CD4-positive, alpha-beta T cell treated with Interleukin-10 for 1 hour (primary cell): ENCODE results near the gene AHRR.
"Not testable (repeated sequence)": the region's sequence is repeated elsewhere in the genome, so short reads cannot be mapped to it uniquely, and the experiment has no call there.

Experiments
- DNase-seq: peaks from one replicate; pipeline ENCODE4 v3.0.0-alpha.2; 2020

Gene AHRR

DNA sequence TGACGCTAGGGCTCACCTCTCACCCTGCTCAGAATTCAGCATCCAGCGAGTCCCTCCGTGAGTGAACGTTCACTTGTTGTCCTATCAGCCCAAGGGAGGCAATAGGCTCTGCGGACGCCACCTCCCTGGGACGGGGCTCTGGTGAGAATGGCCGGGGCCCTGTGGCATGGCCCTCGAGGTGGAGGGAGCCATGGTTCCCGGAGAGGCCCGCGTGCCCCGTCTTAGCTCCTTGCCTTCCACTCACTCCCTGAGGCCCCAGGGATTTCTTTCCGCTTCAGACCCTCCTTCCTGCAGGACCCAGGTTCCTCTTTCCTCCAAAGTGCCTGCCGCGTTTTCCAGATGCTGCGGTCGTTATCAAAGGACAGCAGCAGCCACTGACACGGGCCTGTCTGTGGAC is 142.9 kb downstream of the AHRR start:
- DNase-seq: no peak

DNA sequence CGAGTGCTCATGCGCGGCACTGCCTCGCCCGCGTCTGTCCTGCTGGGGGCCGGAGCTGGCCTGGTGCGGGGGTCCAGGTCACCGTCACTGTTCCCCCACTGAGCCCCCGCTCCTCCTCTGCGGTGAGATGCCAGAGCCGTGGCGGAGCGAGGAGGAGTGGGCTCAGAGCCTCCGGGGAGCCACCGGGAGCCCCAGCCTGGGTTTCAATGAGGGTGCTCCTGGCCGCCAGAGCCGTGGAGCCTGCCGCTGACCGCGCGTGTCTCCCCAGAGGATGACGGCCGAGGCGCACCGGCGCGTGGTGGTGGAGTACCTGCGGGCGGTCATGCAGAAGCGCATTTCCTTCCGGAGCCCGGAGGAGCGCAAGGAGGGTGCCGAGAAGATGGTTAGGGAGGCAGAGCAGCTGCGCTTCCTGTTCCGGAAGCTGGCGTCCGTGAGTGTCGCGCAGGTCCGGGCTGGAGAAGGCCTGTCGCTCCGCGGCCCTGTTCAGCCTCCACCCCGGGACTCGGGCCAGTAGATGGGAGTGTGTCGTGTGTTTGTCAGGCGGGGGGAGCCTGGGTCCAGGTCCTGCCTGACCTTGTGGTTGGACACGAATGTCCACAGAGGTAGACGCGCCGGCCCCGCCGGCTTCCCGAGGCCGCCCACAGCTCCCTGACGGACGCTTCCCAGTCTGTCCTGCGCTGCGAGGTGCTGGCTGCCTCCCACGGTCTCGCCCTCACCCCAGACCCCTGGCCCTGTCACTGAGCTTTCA is 143.5 kb downstream of the AHRR start:
- DNase-seq: no peak

DNA sequence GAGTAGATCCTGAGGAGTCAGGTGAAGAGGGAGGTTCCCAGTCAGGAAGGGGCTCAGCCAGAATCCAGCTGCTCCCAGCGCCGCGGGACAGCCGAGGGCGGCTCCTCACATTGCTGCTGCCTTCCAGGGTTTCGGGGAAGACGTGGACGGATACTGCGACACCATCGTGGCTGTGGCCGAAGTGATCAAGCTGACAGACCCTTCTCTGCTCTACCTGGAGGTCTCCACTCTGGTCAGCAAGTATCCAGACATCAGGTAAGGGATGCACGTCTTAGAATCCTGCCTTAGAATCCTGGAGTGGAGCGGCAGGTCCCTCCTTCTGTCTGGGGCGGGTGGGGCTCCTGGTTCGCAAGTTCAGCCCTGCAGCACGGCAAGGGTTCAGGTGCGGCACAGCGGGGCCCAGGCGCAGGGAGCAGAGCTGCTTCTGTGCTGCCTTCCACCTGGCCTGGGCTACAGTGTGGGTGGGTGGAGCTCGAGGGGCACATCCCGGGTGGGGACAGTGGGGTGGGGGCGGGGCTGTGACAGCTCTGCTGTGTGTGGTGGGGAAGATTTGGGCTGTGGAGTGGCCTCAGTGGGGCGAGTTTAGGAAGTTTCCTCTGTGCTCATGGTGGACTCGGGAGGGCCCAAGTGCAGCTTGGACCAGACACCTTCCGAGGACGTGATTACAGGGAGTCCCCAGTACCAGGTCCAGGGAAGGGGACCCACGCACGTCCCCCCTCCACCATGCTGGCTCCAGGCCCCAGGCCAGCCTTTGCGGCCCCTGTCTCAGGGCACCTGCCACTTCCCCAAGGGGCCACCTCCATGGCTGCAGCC is 144.3 kb downstream of the AHRR start:
- no peak for DNase-seq

DNA sequence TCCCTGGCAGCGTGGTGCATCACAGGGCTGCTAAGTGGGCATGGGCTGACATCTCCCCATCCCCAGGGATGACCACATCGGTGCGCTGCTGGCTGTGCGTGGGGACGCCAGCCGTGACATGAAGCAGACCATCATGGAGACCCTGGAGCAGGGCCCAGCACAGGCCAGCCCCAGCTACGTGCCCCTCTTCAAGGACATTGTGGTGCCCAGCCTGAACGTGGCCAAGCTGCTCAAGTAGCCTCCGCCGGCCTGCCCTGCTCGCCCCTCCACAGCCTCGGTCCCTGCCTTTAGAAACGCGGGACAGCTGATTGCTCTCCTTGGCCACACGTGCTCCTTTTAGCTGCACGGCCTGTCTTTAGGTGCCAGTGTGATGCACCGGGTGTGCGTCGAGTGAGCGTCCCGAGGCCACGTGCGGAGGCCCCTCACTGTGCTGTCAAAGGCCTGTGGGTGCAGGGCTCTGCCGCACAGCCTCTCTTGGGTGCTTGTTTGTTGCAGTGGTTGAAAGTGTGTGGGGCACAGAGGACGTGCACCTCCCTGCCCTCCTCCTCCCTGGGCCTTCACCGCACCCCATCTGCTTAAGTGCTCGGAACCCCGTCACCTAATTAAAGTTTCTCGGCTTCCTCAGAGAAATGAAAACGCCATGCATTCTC is 145.3 kb downstream of the AHRR start:
- no peak for DNase-seq

DNA sequence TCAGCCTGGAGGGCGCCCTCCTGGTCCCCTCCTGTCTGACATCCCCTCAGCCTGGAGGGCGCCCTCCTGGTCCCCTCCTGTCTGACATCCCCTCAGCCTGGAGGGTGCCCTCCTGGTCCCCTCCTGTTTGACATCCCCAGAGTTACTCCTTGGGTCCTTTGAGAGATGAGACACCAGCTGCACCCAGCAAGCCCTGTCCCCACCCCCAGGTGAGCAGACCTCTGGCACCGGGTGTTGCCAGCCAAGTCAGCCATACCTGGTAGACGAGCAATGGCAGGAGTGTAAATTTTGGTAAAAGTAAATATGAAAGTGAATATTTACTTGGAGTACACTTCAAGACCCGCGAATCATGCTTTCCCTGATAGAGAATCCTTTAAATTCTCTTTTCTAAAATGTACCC is 146.9 kb downstream of the AHRR start:
- no peak for DNase-seq

DNA sequence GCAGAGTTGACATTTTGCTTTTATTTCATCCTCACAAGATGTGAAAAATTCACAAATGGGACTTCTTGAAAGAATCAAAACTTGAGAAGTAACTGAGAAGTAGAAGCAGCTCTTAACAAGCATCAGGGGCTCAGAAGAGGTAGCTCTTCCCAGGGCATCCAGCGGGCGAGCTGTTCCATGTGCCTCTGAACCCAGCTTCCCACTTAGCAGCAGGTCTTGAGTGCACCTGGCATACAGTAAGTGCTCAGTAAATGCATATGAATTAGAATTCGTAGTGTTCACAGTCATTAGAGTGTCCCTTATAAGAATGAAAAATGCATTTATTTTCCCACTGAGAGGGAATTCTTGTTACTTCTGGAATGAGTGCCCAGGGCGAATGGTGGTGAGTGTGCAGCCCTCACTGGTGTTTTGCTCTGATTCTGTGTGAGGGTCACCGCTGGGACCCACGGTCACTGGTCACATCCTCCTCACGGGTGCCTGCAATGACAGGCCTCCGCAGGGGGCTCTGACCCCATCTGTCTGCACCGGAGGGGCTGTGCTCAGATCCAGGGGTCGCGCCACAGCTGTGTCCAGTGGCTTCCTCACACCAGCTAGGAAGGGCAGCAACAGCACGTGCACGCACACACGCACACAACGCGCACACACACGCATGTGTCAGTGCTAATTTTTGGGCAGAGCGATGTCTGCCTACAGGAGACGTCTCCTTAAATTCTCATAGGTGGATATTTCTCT is 148.4 kb downstream of the AHRR start:
- no peak for DNase-seq

DNA sequence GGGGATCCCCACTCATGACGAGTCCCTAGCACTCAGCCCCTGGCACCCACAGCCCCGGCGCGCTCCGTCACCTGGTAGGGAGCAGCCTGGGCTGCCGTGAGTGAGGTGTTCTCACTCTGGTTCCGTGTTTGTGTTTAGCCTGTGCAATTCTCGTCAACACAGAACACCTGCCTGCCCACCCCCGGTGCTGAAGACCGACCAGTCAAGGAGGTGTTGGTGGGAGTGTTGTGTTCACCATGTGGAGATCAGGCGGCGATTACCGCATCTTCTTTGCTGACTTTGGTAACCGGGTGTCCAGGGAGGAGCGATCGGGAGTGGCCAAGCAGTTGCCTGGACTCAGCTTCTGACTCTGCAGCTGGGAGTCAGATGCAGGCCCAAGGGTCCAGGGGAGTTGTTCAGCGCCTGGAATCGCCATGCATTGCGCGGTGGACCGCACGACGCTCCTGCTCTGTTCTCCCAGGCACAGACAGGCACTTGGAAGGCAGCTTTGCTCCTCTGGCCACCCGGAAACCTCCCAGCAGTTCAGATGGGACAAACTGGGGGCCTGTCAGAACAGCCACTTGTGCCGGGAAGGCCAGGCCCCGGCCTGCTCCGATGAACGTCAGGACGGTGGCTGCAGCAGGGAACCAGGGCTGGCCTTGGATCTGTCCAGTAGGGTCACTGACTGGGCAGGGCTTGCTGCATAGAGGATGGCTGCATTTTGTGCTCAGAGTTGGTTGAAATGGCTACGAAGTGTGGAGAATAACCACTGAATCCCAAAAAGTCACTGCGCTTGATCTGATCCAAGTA is 149.6 kb downstream of the AHRR start:
- DNase-seq: no peak

DNA sequence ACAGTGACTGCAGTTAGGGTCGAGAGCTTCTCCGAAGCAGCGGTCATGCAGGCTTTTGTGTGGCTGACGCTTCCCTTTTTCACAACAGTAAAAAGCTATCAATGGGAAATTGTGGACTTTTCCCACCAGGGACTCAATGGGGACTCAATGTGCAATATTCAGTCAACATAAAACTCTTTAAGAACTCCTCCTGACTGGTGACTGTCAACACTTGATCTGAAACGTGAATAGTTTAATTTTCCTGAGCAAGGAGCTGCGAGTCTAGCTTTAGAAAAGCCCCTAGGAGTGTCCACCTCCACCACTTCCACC is 150.2 kb downstream of the AHRR start:
- DNase-seq: no peak

DNA sequence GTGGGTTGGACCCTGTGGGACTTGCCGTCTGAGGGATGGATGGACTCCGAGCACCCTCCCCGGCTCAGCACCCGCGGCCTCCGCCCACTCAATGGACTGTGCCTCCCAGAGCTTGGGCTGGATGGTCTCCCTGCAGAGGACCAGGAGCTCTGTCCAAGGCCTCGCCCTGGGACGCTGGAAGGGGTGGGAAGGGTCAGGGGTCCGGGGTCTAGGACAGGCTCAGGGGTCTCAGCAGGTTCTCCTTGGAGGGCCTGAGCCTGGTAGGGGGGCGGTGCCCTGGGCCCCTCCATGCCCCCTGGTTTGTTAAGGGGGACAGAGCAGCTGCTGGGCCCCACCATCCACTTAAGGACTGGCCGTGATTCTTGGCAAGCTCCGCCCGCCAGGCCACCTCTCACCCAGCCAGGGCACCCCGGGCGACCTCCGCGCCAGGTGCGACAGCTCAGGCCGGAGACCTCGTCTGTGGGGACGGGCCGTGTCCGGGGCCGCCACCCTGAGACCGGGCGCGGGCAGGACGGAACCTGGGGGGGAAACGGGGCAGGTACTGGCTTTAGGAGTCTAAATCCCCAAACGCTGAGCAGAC is 150.7 kb downstream of the AHRR start:
- no peak for DNase-seq

DNA sequence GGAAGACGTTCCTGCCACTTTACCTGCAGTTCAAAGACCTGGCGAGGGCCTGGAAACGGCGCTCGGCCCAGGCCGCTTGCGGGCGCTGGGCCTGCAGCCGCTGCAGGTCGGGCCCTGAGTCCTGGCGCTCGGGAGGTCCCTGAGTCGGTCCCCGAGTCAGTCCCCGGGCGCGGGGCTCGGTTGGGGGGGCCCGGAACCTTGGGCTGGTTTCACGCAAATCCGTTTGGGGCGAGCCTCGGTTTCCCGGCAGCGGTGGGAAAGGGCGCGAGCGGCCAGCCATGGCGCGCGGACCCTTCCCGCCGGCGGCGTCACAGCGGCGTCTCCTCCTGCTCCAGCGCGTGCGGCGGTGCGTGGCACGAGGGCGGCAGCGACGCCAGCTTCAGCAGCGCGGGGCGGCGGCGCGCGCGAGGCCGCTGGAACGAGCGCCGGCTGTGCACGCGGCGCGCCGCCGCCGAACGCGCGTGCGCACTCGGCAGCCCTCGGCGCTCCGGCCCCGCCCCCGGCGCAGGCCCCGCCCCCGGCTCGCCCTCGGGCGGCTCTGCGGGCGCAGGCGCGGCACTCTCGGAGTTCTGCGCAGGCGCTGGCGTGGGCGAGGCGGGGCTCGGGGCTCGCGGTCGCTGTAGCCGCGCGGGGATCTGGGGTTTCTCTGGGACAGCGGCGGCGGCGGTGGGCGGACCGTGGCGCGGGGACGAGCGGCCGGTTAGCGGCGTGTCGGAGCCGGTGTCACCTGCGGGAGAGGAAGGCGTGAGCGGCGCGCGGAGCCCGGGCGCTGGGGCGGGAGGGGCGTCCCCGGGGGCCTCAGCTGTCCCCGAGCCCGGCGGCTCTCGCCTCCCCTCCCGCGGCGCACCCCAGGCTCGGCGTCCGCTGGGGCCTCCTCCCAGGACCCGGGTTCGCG is 151.4 kb downstream of the AHRR start:
- DNase-seq: peak; percentile 88

DNA sequence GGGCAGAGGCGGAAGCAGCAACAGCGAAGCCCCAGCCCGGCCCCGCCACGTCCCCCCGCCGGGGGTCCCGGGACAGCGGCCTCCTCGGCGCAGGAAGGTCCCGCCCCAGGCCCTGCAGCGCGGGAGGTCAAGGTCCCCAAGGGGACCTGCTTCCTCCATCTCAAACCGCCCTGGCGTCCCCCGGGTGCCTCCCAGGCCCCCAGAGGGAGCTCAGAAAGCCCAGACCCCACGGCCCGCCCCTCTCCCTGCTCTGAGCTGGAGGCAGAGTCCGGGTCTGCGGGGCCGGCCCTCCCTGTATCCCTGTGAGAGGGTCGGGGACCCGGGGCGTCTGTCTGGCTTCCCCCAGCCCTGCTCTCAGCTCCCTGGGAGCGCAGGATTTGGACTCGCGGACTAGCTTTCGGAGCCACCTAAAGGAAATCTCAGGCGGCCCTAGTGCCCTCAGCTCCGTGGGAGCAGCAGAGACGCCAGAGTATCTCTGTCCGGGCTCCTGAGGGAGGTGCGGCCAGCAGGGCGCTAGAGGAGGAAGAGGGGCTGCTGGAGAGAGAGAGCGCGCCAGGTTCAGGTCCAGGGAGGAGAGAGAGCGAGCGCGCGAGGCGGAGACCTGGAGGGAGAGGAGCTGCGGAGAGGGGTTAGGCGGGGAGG is 152.2 kb downstream of the AHRR start:
- peak; percentile 29 for DNase-seq

DNA sequence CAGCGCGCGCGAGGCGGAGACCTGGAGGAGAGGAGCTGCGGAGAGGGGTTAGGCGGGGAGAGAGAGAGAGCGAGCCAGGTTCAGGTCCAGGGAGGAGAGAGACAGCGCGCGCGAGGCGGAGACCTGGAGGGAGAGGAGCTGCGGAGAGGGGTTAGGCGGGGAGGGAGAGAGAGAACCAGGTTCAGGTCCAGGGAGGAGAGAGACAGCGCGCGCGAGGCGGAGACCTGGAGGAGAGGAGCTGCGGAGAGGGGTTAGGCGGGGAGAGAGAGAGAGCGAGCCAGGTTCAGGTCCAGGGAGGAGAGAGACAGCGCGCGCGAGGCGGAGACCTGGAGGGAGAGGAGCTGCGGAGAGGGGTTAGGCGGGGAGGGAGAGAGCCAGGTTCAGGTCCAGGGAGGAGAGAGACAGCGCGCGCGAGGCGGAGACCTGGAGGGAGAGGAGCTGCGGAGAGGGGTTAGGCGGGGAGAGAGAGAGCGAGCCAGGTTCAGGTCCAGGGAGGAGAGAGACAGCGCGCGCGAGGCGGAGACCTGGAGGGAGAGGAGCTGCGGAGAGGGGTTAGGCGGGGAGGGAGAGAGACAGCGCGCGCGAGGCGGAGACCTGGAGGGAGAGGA is 152.8 kb downstream of the AHRR start:
- not testable (repeated sequence) for DNase-seq

DNA sequence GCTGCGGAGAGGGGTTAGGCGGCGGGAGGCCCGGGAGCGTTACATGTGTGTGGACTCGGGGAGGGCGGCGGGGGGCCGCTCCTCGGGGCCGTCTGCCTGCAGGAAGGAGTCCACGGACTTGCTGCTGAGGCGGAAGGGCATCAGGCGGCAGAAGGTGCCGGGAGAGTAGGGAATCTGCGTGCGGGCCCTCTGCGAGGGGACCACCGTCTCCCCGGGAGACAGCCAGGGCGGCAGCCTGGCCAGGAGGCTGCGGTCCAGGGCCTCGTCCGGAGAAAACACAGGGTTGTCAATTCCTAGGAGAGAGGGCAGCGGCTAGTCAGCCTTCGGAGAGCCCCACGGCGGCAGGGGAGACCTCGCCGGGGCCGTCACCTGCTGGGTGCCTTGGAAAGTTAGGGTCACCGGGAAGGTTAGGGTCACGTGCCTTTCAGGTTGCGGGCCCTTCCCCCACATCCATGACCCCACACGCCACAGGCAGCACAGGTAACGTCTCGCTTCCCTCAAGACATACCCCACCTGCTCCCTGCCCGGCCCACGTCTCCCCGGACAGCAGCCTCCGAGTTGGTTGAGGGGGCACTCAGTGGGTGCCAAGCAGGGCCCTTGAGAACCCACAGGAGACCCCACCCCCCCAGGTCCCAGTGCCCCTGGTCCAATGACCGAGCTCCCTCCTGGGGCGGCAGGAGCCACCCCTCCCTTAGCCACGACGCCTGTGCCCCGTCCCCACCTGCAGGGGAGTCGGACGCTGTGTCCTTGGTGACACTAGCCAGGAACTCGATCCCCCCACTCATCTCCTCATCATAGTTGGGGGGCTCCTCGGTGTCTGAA is 153.5 kb downstream of the AHRR start:
- no peak for DNase-seq

DNA sequence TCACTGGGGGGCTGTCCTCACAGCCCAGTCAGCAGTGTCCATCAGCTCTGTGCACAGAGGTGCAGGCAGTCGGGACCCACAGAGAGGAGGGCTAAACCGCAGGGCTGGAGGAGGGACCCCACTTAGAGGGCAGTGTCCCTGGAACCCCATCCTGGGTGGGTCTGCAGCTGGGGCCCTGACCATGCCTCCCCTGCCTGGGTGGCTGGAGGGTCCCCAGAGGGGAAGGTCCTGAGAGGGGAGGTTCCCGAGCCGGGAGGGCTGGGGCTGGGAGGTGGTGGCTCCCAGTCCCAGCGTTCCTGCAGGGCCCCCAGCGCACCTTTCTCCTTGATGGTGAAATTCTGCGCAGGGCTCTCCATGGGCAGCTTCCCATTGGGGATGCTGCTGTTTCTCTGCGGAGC is 154.2 kb downstream of the AHRR start:
- no peak for DNase-seq

DNA sequence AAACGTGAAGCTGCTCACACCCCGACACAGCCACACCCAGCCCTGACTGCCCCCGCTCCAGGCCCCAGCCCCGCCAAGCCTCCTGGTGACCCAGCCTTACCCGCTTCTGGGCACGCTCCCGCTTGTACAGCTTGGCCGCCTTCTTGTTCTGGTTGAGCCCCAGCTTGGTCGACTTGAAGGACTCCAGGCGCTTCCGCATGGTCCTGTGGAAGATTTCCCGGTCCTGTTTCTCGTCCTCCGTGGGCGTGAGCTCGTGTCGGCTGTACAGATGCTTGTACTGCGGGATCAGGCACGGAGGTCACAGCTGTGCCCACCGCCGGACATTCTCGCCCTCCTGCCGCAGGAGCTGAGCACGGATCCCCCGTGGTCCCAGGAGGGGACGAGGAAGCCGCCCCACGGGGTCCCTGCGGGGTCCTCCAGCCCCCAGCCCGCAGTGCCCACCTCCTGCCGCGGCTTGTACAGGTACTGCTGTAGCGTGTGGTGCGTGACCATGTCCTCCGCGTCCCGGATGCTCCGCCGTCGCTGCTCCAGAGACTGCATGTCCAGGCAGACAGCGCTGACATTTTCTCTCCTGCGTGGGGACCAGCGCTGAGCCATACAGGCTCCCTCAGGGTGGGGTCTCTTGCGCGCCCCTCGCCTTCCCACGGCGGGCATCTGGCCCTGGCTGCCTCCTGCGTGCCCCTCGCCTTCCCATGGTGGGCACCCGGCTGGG is 154.7 kb downstream of the AHRR start:
- no peak for DNase-seq

DNA sequence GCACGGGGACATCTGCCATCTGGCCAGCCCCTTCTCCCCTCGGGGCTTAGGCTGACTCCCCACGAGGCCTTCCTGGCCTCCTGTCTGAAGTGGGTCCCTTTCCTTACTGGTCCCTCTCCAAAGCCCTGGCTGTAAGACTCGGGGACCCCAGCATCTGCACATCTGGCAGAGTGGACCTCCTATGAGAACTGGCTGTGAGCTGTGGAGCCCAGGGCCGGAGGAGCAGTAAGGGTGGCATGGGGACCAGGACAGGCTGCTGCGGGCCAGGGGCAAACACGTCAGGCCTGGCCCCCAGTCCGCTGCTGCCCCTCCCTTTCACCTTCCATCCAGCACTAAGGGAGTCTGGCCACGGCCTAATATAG is 155.3 kb downstream of the AHRR start:
- DNase-seq: no peak

DNA sequence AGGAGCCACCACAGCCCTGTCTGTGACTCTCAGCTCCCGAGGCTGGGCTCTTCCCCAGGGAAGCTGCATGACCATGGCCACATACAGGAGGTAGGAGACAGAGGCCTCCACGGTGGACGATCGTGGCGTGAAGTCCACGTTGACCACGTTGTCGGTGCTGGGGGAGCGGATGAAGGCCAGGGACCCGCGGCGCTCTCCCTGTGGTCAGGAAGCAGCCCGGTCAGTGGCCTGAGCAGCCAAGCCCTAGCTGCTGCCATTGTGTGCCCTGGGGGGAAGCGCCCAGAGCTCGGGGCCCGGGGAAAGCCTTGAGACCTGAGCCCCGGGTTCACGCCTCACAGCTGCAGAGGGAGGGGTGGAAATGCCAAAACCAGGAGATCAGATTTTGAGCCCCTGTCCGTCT is 155.7 kb downstream of the AHRR start:
- no peak for DNase-seq

DNA sequence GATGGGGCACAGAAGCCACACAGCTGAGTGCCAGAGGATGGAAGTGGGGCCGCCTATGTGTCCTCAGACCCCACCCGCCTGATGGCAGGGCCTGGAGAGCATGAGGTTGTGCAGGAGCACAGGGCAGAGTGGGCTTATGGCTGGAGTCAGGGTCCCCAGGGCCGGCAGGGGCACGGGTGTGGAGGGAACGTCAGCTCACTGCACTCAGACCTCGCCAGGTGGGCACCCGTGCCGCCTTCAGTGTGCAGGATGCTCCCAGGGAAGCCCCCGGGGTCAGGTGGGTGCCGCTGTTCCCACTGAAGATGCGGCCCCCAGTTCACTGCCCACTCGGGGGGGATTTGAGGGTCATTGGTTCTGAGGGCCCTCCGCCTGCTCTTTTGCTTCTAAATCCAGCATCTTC is 156.4 kb downstream of the AHRR start:
- no peak for DNase-seq
